MM.1S (cell line): ENCODE results near the gene KCNQ4.

Source experiments
- DNase-seq: peaks from one replicate; pipeline ENCODE4 v3.0.0-alpha.2; 2015
- H2AFZ ChIP-seq: fragments of 300-600 bp; sonication (generic); 2 replicates; pipeline ENCODE4 v1.6.0; 2016; ENCODE audit warnings: antibody characterized with exemption, low read length
- H3F3A ChIP-seq: fragments of 300-600 bp; sonication (generic); 2 replicates; pipeline ENCODE4 v1.6.1; 2016; ENCODE audit warnings: mild to moderate bottlenecking, antibody characterized with exemption, low read length, moderate library complexity, mixed read lengths; ENCODE audit not compliant: insufficient read depth
- H3K27ac ChIP-seq: fragments of 300-600 bp; sonication (generic); 2 replicates; pipeline ENCODE4 v1.5.1; 2016; ENCODE audit warnings: mild to moderate bottlenecking, low read length
- H3K27me3 ChIP-seq: fragments of 300-600 bp; sonication (generic); replicated peaks from 2 replicates; pipeline ENCODE4 v1.6.0; 2016; ENCODE audit warnings: low read length; ENCODE audit not compliant: insufficient read depth
- H3K36me3 ChIP-seq: fragments of 300-600 bp; sonication (generic); replicated peaks from 2 replicates; pipeline ENCODE4 v1.6.1; 2016; ENCODE audit warnings: mild to moderate bottlenecking, low read length, mixed read lengths; ENCODE audit not compliant: insufficient read depth
- H3K4me1 ChIP-seq: fragments of 300-600 bp; sonication (generic); 2 replicates; pipeline ENCODE4 v1.6.1; 2016; ENCODE audit warnings: low read length, mixed read lengths
- H3K4me2 ChIP-seq: fragments of 300-600 bp; sonication (generic); 2 replicates; pipeline ENCODE4 v1.6.0; 2016; ENCODE audit warnings: low read depth, low read length
- H3K4me3 ChIP-seq: fragments of 300-600 bp; sonication (generic); 2 replicates; pipeline ENCODE4 v1.5.1; 2016; ENCODE audit warnings: low read length, mixed read lengths
- H3K79me2 ChIP-seq: fragments of 300-600 bp; sonication (generic); 2 replicates; pipeline ENCODE4 v1.6.1; 2016; ENCODE audit warnings: mixed run types, low read length, mixed read lengths
- H3K9ac ChIP-seq: fragments of 300-600 bp; sonication (generic); 2 replicates; pipeline ENCODE4 v1.6.1; 2016; ENCODE audit warnings: low read length, mixed read lengths
- H3K9me2 ChIP-seq: fragments of 300-600 bp; sonication (generic); replicated peaks from 2 replicates; pipeline ENCODE4 v1.6.1; 2016; ENCODE audit warnings: mild to moderate bottlenecking, low read length, mixed read lengths; ENCODE audit not compliant: insufficient read depth
- H3K9me3 ChIP-seq: fragments of 300-600 bp; sonication (generic); replicated peaks from 2 replicates; pipeline ENCODE4 v1.6.1; 2016; ENCODE audit warnings: mild to moderate bottlenecking, low read length, mixed read lengths; ENCODE audit not compliant: insufficient read depth
- H4K20me1 ChIP-seq: fragments of 300-600 bp; sonication (generic); 2 replicates; pipeline ENCODE4 v1.6.1; 2016; ENCODE audit warnings: mild to moderate bottlenecking, low read length, moderate library complexity, mixed read lengths; ENCODE audit not compliant: insufficient read depth
- CTCF ChIP-seq: fragments of 300-600 bp; sonication (generic); IDR thresholded peaks from 2 replicates; pipeline ENCODE4 v1.5.1; 2016; ENCODE audit warnings: antibody characterized with exemption, low read length, mixed read lengths
- EZH2 ChIP-seq: fragments of 300-600 bp; sonication (generic); optimal IDR thresholded peaks from 2 replicates; pipeline ENCODE3; 2017; ENCODE audit warnings: low read depth, mild to moderate bottlenecking, antibody characterized with exemption, low read length, mixed read lengths
- EZH2phosphoT487 ChIP-seq: fragments of 300-600 bp; sonication (generic); IDR thresholded peaks from 2 replicates; pipeline ENCODE4 v1.6.1; 2018; ENCODE audit warnings: antibody characterized with exemption, low read length

KCNQ4 gene

DNA sequence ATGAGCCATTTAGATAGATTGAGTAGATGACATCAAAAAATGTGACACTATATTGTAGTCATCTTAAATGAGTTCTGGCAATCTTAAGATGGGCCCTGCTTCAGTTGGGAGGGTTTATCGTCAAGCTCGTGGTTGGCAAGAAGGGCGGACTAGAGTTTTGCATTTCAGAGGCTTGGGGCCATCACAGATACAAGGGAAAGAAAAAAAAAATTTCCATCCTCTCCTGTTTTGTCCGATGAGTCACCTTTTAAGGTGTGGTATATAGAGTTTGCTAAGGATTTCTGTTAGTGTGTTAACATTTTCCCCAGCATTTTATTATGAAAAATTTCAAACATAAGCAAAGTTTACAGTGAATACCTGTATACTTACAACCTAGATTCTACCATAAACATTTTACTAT, 31.8 kb upstream of the KCNQ4 start:
- Histone ChIP-seq H3K4me1 (no peaks in the 10 kb centered on the region), H3K9me3 (no peaks in the 10 kb centered on the region), H4K20me1 (no peaks in the 10 kb centered on the region), H3K9me2 (no peaks in the 10 kb centered on the region), H2AFZ (no peak overlapping the region), H3F3A (no peaks in the 10 kb centered on the region), H3K79me2 (peaks cover 2% of the 10 kb centered on the region; the same call in 1 of the 2 replicates), H3K4me3 (no peak overlapping the region), H3K4me2 (no peak overlapping the region), H3K27ac (no peak overlapping the region), H3K9ac (no peak overlapping the region), H3K36me3 (peaks cover 3% of the 10 kb centered on the region; the same call in 1 of the 2 replicates), H3K27me3 (no peaks in the 10 kb centered on the region)
- no peak for DNase-seq
- no peak for TF ChIP-seq EZH2
- no peak for TF ChIP-seq CTCF
- TF ChIP-seq EZH2phosphoT487, result no peak

GRCh38 chr1:40753142-40753882, 30.3 kb upstream of the KCNQ4 start:
- Histone ChIP-seq H3K4me1 (no peaks in the 10 kb centered on the region), H3K4me2 (no peak overlapping the region), H3K9ac (no peak overlapping the region), H3K79me2 (no peaks in the 10 kb centered on the region), H3K9me2 (no peaks in the 10 kb centered on the region), H3K4me3 (no peak overlapping the region), H3K36me3 (peaks cover 3% of the 10 kb centered on the region; the same call in 1 of the 2 replicates), H3F3A (no peaks in the 10 kb centered on the region), H3K9me3 (no peaks in the 10 kb centered on the region), H2AFZ (no peak overlapping the region), H3K27ac (no peak overlapping the region), H3K27me3 (no peaks in the 10 kb centered on the region), H4K20me1 (no peaks in the 10 kb centered on the region)
- TF ChIP-seq EZH2, result no peak
- TF ChIP-seq CTCF, result no peak
- TF ChIP-seq EZH2phosphoT487, result no peak
- no peak for DNase-seq

DNA sequence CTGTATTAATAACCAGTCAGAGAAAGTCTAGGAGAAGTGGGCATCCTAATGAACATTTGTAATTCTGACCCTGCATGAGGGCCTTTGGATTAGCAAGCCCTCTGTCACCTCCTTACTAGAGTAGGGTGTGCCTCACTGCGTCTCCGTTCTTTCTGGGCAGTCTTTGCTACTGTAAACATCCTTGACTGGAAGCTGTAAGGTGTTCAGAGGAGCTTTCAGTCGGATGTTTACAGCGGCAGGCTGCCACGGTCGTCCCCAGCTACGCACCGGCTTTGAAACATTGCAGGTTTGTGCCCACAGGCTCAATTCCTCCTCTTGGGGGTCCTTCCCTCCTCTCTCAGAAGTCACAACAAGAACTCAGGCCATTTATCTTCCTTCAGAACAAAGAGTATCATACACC, 29.4 kb upstream of the KCNQ4 start:
- H3K36me3 ChIP-seq, result peaks cover 3% of the 10 kb centered on the region; the same call in 1 of the 2 replicates
- TF ChIP-seq EZH2phosphoT487 (no peak), CTCF (no peak), EZH2 (no peak)
- no peak overlapping the region for H2AFZ ChIP-seq

More for the DNA sequence above, 29.4 kb upstream of the KCNQ4 start:
- Histone ChIP-seq H3K9me3 (no peaks in the 10 kb centered on the region), H3K9me2 (no peaks in the 10 kb centered on the region), H3K9ac (no peak overlapping the region), H3K27ac (no peak overlapping the region), H3K4me2 (no peak overlapping the region), H3K27me3 (no peaks in the 10 kb centered on the region), H3K4me3 (no peak overlapping the region), H3K79me2 (no peaks in the 10 kb centered on the region), H3F3A (no peaks in the 10 kb centered on the region), H4K20me1 (no peaks in the 10 kb centered on the region), H3K4me1 (no peaks in the 10 kb centered on the region)
- no peak for DNase-seq
